Body of pancreas (tissue), 4 donors: ENCODE results near the gene DOCK9.

Experiments
- POLR2A ChIP-seq, 3 donors: fragments of 450-650 bp; IDR thresholded peaks; one replicate each; pipeline ENCODE4 v1.6.1; 2016; ENCODE audit warnings: antibody characterized with exemption in 3 of 3, mild to moderate bottlenecking in 2 of 3
- TF ChIP-seq, protein P1 (sequence below), 7 experiments: fragments of 450-650 bp in 4 of 7; fragments of 200-600 bp in 3 of 7; sonication (generic) in 3 of 7; IDR thresholded peaks; one replicate each; pipeline ENCODE4 v1.5.1; 2016 to 2019; ENCODE audit warnings: antibody characterized with exemption in 7 of 7

GRCh38 chr13:98976941-98977340 is 923 bp downstream of the DOCK9 start:
- TF ChIP-seq POLR2A (IDR thresholded peaks at IDR 0.05) = no peak
- TF ChIP-seq, protein P1, sequence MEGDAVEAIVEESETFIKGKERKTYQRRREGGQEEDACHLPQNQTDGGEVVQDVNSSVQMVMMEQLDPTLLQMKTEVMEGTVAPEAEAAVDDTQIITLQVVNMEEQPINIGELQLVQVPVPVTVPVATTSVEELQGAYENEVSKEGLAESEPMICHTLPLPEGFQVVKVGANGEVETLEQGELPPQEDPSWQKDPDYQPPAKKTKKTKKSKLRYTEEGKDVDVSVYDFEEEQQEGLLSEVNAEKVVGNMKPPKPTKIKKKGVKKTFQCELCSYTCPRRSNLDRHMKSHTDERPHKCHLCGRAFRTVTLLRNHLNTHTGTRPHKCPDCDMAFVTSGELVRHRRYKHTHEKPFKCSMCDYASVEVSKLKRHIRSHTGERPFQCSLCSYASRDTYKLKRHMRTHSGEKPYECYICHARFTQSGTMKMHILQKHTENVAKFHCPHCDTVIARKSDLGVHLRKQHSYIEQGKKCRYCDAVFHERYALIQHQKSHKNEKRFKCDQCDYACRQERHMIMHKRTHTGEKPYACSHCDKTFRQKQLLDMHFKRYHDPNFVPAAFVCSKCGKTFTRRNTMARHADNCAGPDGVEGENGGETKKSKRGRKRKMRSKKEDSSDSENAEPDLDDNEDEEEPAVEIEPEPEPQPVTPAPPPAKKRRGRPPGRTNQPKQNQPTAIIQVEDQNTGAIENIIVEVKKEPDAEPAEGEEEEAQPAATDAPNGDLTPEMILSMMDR (IDR thresholded peaks at IDR 0.05) = no peak
